SK-N-SH (cell line): ENCODE data around the gene XXYLT1. TPM values are rescaled to one million over a fixed set of nuclear protein-coding genes. Genes with fewer than 3 reads are reported as not detected.
A peak's percentile ranks its signal among the peaks of the same experiment; 100 is the strongest.

Source experiments
- CTCF ChIA-PET: fragments of 300-600, 350-600 bp; formaldehyde crosslinking; extraction: SDS; loops from one replicate; lab custom pipeline; 2021; lab: Yijun Ruan, JAX
- POLR2A ChIA-PET: fragments of 350-600 bp; sonication (Branson Sonifier 250); formaldehyde crosslinking; extraction: SDS; loops from one replicate; lab custom pipeline; 2020; ENCODE audit warnings: antibody characterized with exemption, inconsistent platforms; lab: Yijun Ruan, JAX
- DNase-seq: peaks from one replicate; pipeline ENCODE4 v3.0.0; 2012
- H2AFZ ChIP-seq: fragments of 200-600 bp; sonication (generic); 2 replicates; pipeline ENCODE4 v1.8.1; 2016; ENCODE audit warnings: antibody characterized with exemption, mild to moderate bottlenecking, low read depth
- H3F3A ChIP-seq: fragments of 200-600 bp; sonication (generic); replicated peaks from 2 replicates; pipeline ENCODE3; 2016; ENCODE audit warnings: antibody characterized with exemption, mild to moderate bottlenecking; ENCODE audit not compliant: insufficient read depth
- H3K27ac ChIP-seq, 2 experiments: fragments of 200-500 bp in 1 of 2; fragments of 200-600 bp in 1 of 2; sonication (Bioruptor generic) in 1 of 2; sonication (generic), shearing (Covaris generic) in 1 of 2; 2 replicates each; pipeline versions ENCODE4 v1.5.1 to v1.6.1; 2014 to 2016; ENCODE audit warnings: low read depth in 2 of 2, inconsistent platforms in 1 of 2, low read length in 1 of 2, mild to moderate bottlenecking in 1 of 2, mixed read lengths in 1 of 2
- H3K27me3 ChIP-seq: fragments of 200-600 bp; sonication (generic), shearing (Covaris generic); 2 replicates; pipeline ENCODE4 v1.6.1; 2016; ENCODE audit warnings: mixed run types; ENCODE audit not compliant: insufficient read depth
- H3K36me3 ChIP-seq, 2 experiments: fragments of 200-500 bp in 1 of 2; fragments of 200-600 bp in 1 of 2; sonication (Bioruptor generic) in 1 of 2; sonication (generic) in 1 of 2; replicated peaks in 1 of 2; 2 replicates each; pipeline versions ENCODE3 to v1.5.1; 2014 to 2016; ENCODE audit warnings: low read length in 1 of 2, mild to moderate bottlenecking in 1 of 2; ENCODE audit not compliant: insufficient read depth in 2 of 2, control insufficient read depth in 1 of 2
- H3K4me1 ChIP-seq, 2 experiments: fragments of 200-500 bp in 1 of 2; fragments of 200-600 bp in 1 of 2; sonication (Bioruptor generic) in 1 of 2; sonication (generic), shearing (Covaris generic) in 1 of 2; 2 replicates each; pipeline versions ENCODE4 v1.5.1 to v1.6.1; 2014 to 2016; ENCODE audit warnings: low read depth in 1 of 2, low read length in 1 of 2, mixed run types in 1 of 2; ENCODE audit not compliant: insufficient read depth in 2 of 2, control insufficient read depth in 1 of 2
- H3K4me2 ChIP-seq: fragments of 200-600 bp; sonication (generic), shearing (Covaris generic); 2 replicates; pipeline ENCODE4 v1.6.1; 2017; ENCODE audit warnings: mixed run types
- H3K4me3 ChIP-seq, 2 experiments: fragments of 200-500 bp in 1 of 2; fragments of 200-600 bp in 1 of 2; sonication (Bioruptor generic) in 1 of 2; sonication (generic), shearing (Covaris generic) in 1 of 2; 2 replicates each; pipeline versions ENCODE4 v1.5.1 to v1.8.1; 2014 to 2016; ENCODE audit warnings: low read depth in 2 of 2, inconsistent platforms in 1 of 2, low read length in 1 of 2, mild to moderate bottlenecking in 1 of 2, mixed read lengths in 1 of 2, moderate library complexity in 1 of 2
- H3K79me2 ChIP-seq: fragments of 200-600 bp; sonication (generic); 2 replicates; pipeline ENCODE4 v1.8.1; 2017; ENCODE audit warnings: mild to moderate bottlenecking; ENCODE audit not compliant: insufficient read depth
- H3K9ac ChIP-seq: fragments of 200-600 bp; sonication (generic); 2 replicates; pipeline ENCODE4 v1.6.1; 2017; ENCODE audit warnings: mixed run types
- H3K9me2 ChIP-seq: fragments of 200-600 bp; sonication (generic); 2 replicates; pipeline ENCODE4 v1.6.1; 2017; ENCODE audit warnings: mixed run types
- H3K9me3 ChIP-seq: fragments of 200-600 bp; sonication (generic); 2 replicates; pipeline ENCODE4 v1.6.1; 2017; ENCODE audit warnings: mixed run types, mild to moderate bottlenecking, moderate library complexity
- H4K20me1 ChIP-seq: fragments of 200-600 bp; sonication (generic); 2 replicates; pipeline ENCODE4 v1.6.1; 2017; ENCODE audit warnings: mild to moderate bottlenecking, mixed run types; ENCODE audit not compliant: insufficient read depth
- CTCF ChIP-seq: fragments of 200-600 bp; sonication (generic); IDR thresholded peaks from 2 replicates; pipeline ENCODE4 v1.6.1; 2017; ENCODE audit warnings: antibody characterized with exemption, mild to moderate bottlenecking, moderate library complexity
- FOSL2 ChIP-seq: IDR thresholded peaks from 2 replicates; pipeline ENCODE4 v1.4.0; 2012; ENCODE audit warnings: low read depth, mild to moderate bottlenecking, moderate library complexity, borderline replicate concordance
- FOXJ3 ChIP-seq: sonication (generic); formaldehyde crosslinking; IDR thresholded peaks from 2 replicates; pipeline ENCODE4 v1.5.1; 2020; ENCODE audit warnings: mild to moderate bottlenecking, missing genetic modification reagents
- MAX ChIP-seq: IDR thresholded peaks from 2 replicates; pipeline ENCODE4 v1.4.0; 2012; ENCODE audit warnings: low read depth
- NRF1 ChIP-seq: IDR thresholded peaks from 2 replicates; pipeline ENCODE4 v1.6.1; 2012; ENCODE audit warnings: low read depth, mild to moderate bottlenecking, low read length
- REST ChIP-seq: IDR thresholded peaks from 2 replicates; pipeline ENCODE4 v1.6.1; 2012; ENCODE audit warnings: mild to moderate bottlenecking, low read depth, low read length, moderate library complexity
- RFX5 ChIP-seq: IDR thresholded peaks from 2 replicates; pipeline ENCODE4 v1.6.1; 2012; ENCODE audit warnings: mild to moderate bottlenecking, improper control_type of control experiment, low read length
- TEAD4 ChIP-seq: IDR thresholded peaks from 2 replicates; pipeline ENCODE4 v1.4.0; 2012; ENCODE audit warnings: mild to moderate bottlenecking, borderline replicate concordance; ENCODE audit not compliant: insufficient read depth
- YY1 ChIP-seq: IDR thresholded peaks from 2 replicates; pipeline ENCODE4 v1.4.0; 2012; ENCODE audit warnings: low read depth, mild to moderate bottlenecking
- WGBS: methylation state at CpG from one replicate; pipeline ENCODE4 v1.1.6; 2017; ENCODE audit warnings: low lambda C conversion rate; 5-methylcytosine and 5-hydroxymethylcytosine counted together
- polyA plus RNA-seq, 3 experiments: library from polyadenylated mRNA; depleted of rRNA; stranded (reverse); fragments of >200 nt; gene quantifications; 2 replicates each; pipeline ENCODE4 v1.2.3, GENCODE V29; 2012
- TF ChIP-seq, protein P1 (sequence below): fragments of 150-350 bp; IDR thresholded peaks from 2 replicates; pipeline ENCODE4 v1.6.1; 2017; ENCODE audit warnings: antibody characterized with exemption, low read length, low read depth, borderline replicate concordance

The XXYLT1 gene
- polyA plus RNA-seq, 1 of the 3 experiments (the other 2 are of a cell fraction) = 22.6 TPM

DNA sequence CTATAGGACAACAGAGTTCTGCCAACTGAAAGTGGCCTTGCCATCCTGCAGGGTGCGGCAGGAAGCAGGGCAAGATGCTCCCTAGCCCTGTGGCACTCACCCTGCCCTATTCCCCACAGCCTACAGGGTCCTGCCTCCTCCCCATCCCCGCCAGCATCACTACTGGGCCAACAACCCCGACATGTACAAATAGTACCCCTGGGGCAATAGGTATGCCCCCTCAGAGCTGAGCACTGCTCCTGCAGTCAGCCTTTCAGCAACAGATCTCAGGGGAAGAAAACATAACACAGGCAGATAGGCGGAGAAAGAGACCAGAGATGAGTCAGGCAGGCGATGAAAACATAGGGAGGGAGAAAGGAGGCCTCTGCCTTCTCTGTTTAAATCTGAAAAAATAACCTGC lies 74.7 kb downstream of the XXYLT1 start (continued):
- no peak for TF ChIP-seq REST
- no peak for TF ChIP-seq TEAD4
- TF ChIP-seq FOXJ3 (CRISPR knock-in tag) = no peak
- no peak for TF ChIP-seq MAX

DNA sequence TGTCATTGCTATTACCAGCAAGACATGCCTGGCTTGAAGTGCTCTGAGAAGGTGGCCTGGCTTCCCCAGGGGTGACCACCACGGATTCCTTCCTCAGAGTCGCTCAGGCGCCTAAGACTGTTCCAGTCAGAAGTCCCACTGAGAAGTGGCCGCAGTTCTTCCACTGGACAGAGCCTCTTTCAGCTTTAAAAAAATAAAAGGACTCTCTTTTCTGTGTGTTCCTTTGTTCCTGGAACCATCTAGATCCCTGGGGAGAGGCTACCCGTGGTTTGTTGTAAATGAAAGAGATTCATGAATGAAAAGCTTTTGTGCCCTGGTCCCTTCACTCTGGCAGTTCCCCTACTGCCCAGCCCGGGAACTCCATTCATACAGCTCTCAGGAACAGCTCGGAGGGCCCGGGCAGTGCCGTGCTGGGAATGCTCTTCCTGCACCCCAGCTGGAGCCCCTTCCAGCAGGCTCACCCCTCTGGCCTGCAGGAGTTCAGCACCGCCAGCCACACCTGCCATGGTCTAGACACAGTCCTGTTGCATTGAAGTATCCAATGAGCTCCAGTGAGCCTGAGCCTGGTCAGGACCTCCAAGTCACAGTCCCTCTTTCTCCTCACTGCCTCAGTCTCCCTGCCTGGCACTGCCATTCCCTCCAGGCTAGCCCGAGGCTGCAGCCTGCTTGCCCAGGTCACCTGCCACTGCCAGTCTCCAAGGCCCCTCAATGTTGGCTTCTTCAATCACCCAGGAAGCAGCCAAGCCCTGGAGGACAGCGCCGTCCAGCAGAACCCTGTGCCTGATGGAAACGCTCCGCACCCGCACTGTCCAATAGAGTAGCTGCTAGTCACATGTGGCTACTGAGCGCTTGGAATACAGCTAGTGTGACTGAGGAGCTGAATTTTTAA lies 75.4 kb downstream of the XXYLT1 start:
- no peak overlapping the region for H3K4me3 ChIP-seq
- H3K4me2 ChIP-seq = peak overlapping the region; percentile 72; the same call in 1 of the 2 replicates
- H3F3A ChIP-seq = peaks cover 31% of the 10 kb centered on the region
- peak overlapping the region; percentile 76 to 87 for H3K27ac ChIP-seq
- no peak overlapping the region for H2AFZ ChIP-seq
- TF ChIP-seq YY1 (no peak), RFX5 (no peak), NRF1 (no peak), FOSL2 (no peak), CTCF (no peak)
- TF ChIP-seq, protein P1, sequence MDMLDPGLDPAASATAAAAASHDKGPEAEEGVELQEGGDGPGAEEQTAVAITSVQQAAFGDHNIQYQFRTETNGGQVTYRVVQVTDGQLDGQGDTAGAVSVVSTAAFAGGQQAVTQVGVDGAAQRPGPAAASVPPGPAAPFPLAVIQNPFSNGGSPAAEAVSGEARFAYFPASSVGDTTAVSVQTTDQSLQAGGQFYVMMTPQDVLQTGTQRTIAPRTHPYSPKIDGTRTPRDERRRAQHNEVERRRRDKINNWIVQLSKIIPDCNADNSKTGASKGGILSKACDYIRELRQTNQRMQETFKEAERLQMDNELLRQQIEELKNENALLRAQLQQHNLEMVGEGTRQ = no peak
- H3K27me3 ChIP-seq = no peaks in the 10 kb centered on the region
- DNase-seq = no peak
- peaks cover 5% of the 10 kb centered on the region; the same call in 1 of the 2 replicates for H3K9me3 ChIP-seq
- WGBS = 88% methylated on average over 10 of the region's 17 CpGs
- H3K36me3 ChIP-seq = no peaks in the 10 kb centered on the region
- peaks cover 42% of the 10 kb centered on the region for H3K79me2 ChIP-seq
- no peaks in the 10 kb centered on the region for H3K9me2 ChIP-seq
- H3K9ac ChIP-seq = no peak overlapping the region
- H4K20me1 ChIP-seq = no peaks in the 10 kb centered on the region
- CTCF ChIA-PET = interaction anchor here (0.9 to 2.1 kb wide), 7 partner anchors 10 to 513 kb away, joined by 3 to 6 read pairs (median 3); no protein-coding TSS in a partner anchor
- peaks cover 16 to 42% of the 10 kb centered on the region in 2 experiments for H3K4me1 ChIP-seq
- POLR2A ChIA-PET = no interaction called here
